ENCODE data around the gene PRPS1L1. TPM values are rescaled to one million over a fixed set of nuclear protein-coding genes. Genes with fewer than 3 reads are reported as not detected.

PRPS1L1 gene
- total RNA-seq (2014; rRNA removed; shearing (Covaris generic)) (not detected in 2 replicates), polyA plus RNA-seq (2016; fragmentation: Nextera tagmentation; extraction: Ambion mirVana) (not detected in 2 replicates)
- long read RNA-seq, result 0 reads

- no peak for DNase-seq (ENCODE audit: low spot score)
- Histone ChIP-seq H3K27me3 (ENCODE audit: insufficient read depth) (no peaks in the 10 kb centered on the region), H3F3A (replicated peaks; ENCODE audit: low read depth) (no peaks in the 10 kb centered on the region), H3K9me2 (ENCODE audit: insufficient read depth) (no peaks in the 10 kb centered on the region), H3K4me3 (no peak within 1 kb of the TSS), H3K79me2 (replicated peaks; ENCODE audit: insufficient read depth) (no peaks in the 10 kb centered on the region), H3K36me3 (ENCODE audit: insufficient read depth) (no peaks in the 10 kb centered on the region), H3K27ac (ENCODE audit: low read depth) (no peak within 1 kb of the TSS), H2AFZ (no peak within 1 kb of the TSS), H3K4me1 (ENCODE audit: insufficient read depth) (0 out of 2 replicates have a peak, but pooled peaks cover 3% of the 10 kb centered on the region), H4K20me1 (replicated peaks; ENCODE audit: insufficient read depth) (no peaks in the 10 kb centered on the region), H3K4me2 (no peak within 1 kb of the TSS)
- no peaks in the 10 kb centered on the region for H3K9me3 Mint-ChIP-seq
- no peak within 1 kb of the TSS for H3K4me3 Mint-ChIP-seq
- no peaks in the 10 kb centered on the region for H3K27me3 Mint-ChIP-seq (ENCODE audit: insufficient read depth, low read depth, poor library complexity)
- no peak for TF ChIP-seq STAT1 (IDR thresholded peaks at IDR 0.05; ENCODE audit: unreplicated experiment)
- no peak for TF ChIP-seq REST (IDR thresholded peaks at IDR 0.05; ENCODE audit: unreplicated experiment)
- no peak for TF ChIP-seq EZH2phosphoT487 (IDR thresholded peaks at IDR 0.05; ENCODE audit: unreplicated experiment)
- TF ChIP-seq ETS1 (IDR thresholded peaks at IDR 0.05), result no peak
- no peak for TF ChIP-seq EZH2 (IDR thresholded peaks at IDR 0.05; ENCODE audit: low read depth, unreplicated experiment)
- no peak for TF ChIP-seq NANOG (IDR thresholded peaks at IDR 0.05; ENCODE audit: borderline replicate concordance)
- no peak for TF ChIP-seq ZNF462 (CRISPR knock-in tag; IDR thresholded peaks at IDR 0.05)
- TF ChIP-seq JUNB (IDR thresholded peaks at IDR 0.05; ENCODE audit: unreplicated experiment), result no peak
- no peaks in the 10 kb centered on the region for H3K4me1 Mint-ChIP-seq
- no peak for ATAC-seq
- H3K27ac Mint-ChIP-seq, result no peak within 1 kb of the TSS
- H3K36me3 Mint-ChIP-seq (ENCODE audit: low read depth), result no peaks in the 10 kb centered on the region
Measured at GRCh38 chr7:18027628-18028027, at the start of gene PRPS1L1. Gene PRPS1L1, minus strand, starts transcription at chr7:18027846.
